GM19043 (cell line): Measurements from ENCODE around the gene RAPSN.

ENCODE experiments used
- ATAC-seq: cut with Tn5 transposase; IDR thresholded peaks from one replicate; pipeline ENCODE4 v1.9.1; 2021; ENCODE audit warnings: low read depth; ENCODE audit not compliant: unreplicated experiment

The RAPSN gene

DNA sequence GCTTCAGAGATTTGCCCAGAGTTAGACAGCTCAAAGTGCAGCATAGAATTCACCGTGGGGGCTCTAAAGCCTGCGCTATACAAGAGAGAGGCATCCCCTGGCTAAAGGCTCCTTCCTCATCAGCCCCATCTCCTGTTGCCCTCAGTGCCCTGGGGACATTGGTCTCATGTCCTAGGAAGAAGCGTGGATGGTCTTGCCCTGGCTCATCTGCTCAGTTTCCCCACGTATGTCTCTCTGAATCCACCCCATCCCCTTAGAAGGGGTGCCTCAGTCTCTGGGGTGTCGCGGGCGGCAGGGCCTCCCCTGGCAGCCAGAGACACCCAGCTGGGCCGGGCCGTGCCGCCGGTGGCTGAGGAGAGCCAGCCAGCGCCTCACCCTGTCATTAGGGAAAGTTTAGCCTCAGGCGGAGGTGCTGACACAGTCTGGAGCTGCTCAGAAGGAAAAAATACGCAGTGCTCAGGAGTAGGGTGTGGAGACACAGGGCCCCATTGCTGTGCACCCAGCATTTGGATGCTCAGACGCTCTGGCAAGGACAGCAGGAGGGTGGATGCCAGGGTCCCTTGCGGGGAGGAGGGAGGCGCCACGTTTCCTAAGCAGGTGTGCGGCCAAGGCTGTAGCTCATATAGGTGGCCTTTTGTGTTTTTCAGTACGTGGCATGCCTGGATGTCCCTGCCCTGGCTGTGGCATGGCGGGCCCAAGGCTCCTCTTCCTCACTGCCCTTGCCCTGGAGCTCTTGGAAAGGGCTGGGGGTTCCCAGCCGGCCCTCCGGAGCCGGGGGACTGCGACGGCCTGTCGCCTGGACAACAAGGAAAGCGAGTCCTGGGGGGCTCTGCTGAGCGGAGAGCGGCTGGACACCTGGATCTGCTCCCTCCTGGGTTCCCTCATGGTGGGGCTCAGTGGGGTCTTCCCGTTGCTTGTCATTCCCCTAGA lies 39.2 kb downstream of the RAPSN start:
- no peak for ATAC-seq

DNA sequence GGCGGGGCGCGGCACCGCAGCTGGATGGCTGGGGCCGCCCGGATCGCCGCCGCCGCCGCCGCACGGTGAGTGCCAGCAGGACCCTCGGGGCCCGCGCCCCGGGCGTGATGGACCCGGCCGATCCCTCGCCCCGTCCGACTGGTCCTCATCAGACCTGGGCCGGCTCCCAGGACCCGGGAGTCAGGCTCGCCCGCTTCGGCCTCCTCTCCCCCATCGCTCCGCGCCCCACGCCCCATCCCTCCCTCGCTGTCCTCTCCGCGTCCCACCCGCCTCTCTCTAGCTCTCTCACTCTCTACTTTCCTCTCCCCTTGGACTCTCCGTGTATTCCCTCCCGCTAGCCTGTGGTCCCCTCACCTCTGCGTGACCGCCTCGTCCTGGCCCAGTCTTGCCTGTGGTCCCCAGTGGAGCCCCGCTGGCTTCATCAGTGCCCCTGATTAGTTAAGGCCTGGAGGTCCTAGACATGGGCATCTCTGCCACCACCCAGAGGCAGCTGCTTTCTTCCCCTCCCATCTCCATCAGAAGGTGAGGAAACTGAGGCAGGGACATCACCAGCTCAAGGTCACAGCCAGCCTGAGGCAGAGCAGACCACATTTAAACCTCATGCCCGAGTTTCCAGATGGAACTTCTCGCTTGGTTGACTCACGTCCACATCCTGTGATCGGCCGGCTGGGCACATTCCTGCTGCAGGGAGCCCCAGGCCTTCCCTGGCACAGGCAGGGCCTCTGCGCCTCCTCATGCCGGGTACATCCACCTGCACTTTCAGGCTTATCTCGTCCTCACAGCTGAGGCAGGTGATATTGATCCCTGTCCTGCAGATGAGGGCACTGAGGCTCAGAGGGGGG lies 40.1 kb downstream of the RAPSN start:
- ATAC-seq = peak; percentile 6

DNA sequence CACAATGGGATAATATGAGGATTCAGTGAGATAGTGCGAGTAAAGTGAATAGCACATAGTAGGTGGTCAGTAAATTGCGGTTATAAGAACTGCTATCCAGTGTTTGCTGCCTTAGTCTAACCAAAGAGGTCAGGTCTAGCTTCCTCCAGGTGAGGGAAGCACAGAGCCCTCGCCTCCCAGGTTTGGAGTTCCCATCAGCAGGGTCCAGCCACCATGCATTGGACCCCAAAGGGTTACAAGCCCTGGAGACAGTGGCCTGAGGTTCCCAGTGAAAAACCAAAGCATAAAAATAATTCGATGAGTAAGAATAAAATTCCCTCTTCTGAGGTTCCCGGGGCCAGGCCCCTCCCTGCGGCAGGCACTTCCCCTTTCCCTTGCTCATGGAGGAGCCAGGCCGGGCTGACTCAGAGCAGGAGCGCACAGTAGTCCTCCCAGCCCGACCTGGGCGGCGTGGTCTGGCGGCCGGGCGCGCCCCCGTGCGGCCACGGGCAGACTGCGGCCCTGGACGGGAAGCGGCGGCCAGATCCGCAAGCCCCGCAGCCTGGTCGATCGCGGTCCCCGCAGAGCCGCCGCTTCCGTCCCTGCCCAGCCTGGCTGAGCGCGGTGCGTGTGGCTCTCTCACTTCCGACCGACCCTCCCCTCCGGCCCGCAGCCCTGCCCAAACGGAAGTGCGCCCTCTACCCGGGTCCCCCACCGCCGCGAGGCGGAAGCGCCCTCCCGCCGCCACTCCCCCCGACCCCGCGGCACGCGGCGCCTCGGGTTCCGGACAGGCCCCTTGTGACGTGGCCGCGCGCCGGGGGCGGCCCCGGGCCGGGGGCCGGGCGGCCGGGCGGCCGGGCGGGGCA lies 41.0 kb downstream of the RAPSN start, which contains the start of gene SLC39A13:
Gene SLC39A13 (plus strand): TSS at position 845 of the 845 bp plus-strand sequence. CDS start 1,505 bp downstream, outside the sequence.
- ATAC-seq = peak; percentile 81

- ATAC-seq = no peak
Measured at GRCh38 chr11:47406896-47407745, 41.8 kb downstream of the RAPSN start.

GRCh38 chr11:47403571-47403970 lies 45.4 kb downstream of the RAPSN start:
- ATAC-seq = no peak

- no peak for ATAC-seq
Measured at GRCh38 chr11:47403135-47403534, 45.8 kb downstream of the RAPSN start.

GRCh38 chr11:47400768-47401279 lies 48.1 kb downstream of the RAPSN start:
- ATAC-seq = peak; percentile 77

DNA sequence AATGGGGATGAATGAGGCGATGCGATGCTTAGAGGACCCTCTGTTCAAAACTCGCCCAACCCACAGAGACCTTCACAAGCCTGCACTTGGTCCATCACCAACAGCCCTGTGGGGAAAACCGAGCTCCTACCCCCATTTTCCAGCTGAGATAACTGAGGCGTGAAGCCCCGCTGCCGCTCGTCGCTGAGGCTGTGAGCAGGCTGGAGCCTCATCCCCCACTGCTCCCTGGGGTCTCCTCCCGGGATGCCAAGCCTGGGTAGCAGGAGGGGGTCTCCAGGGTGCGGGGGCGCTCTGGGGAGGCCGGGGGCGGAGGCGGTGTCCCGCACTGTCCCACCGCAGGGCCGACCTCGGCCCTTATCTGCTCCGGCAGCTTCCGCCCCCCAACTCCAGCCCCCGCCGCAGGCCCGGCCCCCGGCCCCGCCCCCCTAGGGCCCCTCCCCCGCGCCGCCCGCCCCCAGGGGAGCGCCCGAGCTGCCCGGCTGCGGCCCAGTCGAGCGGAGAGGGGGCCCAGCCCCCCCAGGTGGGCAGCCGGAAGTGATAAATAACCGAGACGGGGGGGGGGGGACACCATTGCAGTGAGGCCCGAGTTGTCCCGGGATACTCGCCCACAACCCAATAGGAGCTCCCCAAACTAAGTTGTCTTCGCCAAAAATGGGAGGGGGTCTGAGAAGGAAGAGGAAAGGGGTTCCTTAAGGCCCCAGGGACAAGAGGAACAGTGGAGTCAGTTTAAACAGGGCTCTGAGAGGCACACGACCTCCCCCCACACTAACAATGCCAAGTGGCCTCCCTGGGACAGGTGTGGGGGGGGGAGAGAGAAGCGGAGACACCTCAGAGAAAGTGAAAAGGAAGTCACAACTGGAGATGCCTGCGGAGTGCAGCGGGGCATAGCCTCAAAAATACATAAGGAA lies 48.8 kb downstream of the RAPSN start:
- ATAC-seq = peak; percentile 39

GRCh38 chr11:47398551-47398950 lies 50.4 kb downstream of the RAPSN start:
- no peak for ATAC-seq

DNA sequence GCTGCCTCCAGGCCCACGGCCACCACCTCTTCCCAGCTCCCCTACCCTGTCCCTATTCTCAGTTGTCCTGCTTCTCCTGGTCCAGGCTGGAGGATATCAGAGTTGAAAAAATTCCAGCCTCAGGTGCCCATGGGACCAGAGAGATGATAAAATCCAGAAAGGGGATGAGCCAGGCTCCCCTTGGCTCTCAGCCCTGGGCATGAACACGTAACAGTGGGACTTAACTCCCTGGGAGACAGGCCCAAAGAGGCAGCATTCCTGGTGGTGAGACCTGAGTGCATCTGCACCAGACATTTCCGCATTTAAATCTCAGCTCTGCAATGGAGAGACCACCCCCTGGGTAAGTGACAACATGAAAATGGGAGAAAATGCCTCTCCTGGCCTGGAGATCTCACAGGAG lies 50.9 kb downstream of the RAPSN start:
- no peak for ATAC-seq

GRCh38 chr11:47396049-47396320 lies 53.0 kb downstream of the RAPSN start:
- no peak for ATAC-seq

- no peak for ATAC-seq
Measured at GRCh38 chr11:47395223-47396048, 53.5 kb downstream of the RAPSN start.

DNA sequence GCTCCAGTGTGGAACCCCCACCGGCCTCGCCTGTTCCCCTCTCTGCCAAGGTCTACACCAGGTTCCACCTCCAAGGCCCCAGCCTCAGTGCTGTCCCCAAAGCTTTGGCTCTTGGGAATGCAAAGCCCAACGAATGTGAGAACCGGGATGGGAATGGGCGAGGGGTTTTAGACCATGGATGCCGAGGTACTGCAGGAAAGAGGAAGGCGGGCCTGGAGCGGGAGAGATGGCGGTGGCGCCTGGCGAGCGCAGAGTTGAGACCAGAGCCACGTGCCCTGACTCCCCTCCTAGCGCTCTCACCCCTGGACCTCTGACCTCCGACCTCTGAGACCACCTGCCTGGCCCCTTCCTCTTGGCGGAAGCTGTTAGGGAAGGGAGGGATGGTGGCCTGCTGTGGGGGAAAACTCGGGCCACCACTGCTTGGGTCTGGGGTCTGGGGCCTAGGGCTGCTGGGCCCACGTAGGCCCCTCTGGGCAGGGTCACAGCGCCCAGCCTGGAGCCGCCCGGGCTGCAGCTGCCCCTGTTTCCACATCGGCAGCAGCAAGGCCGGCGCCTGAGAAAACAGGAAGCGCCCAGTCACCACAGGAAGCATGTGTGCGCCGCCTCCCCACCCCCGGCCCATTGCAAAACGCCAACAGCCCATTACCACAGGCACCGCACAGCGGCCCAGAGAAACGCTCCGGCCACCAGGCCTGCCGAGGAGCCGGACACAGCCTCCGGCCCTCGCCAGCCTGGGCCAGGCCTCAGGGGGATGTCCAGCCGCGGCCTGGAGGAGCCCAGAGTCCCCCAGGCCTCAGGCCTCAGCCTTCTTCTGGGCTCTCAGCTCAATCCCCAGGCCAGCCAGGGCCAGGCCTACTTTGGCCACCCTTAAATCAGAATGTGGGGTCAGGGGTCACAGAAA lies 54.4 kb downstream of the RAPSN start:
- ATAC-seq = peak; percentile 59

- ATAC-seq = no peak
Measured at GRCh38 chr11:47394050-47394321, 55.0 kb downstream of the RAPSN start.

DNA sequence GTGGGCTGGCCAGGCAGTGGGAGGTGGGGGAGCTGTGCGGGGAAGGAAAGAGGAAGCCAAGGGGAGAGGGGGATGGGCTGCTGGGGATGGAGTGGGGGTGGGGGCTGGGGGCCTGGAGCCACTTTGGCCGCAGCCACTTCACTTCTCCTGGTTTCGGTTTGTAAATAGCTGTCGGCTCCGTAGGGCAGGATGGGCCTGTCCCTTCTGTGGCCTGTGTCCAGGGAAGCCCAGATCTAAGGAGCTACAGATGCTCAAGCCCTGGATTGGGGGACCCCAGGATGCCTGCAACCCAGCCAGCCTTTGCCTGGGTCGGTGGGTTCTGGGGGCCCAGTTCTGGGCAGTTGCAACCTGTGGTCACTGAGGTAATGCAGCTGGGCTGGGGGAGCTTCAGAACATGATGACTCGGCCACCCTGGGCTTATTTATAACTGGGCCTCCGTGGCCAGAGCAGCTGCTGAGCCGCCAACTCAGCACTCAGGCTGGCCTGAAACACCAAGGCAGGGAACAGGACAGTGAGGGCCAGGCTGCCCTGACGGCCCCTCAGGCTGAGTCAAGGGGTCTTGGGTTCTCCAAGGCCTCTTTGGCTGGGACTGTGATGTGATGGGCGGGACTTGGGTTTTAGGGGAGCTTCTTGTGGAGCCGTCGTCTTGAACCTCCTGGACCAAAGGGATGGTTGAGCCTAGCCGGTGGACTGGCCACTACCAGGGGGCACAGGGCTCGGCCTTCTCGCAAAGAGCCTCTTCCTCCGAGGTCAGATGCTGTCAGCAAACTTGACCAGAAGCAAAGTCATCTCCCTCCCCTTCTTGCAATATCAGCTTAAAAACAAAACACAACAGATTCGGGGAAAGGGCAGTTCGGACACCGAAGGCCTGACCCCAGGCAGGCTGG lies 55.5 kb downstream of the RAPSN start:
- no peak for ATAC-seq

DNA sequence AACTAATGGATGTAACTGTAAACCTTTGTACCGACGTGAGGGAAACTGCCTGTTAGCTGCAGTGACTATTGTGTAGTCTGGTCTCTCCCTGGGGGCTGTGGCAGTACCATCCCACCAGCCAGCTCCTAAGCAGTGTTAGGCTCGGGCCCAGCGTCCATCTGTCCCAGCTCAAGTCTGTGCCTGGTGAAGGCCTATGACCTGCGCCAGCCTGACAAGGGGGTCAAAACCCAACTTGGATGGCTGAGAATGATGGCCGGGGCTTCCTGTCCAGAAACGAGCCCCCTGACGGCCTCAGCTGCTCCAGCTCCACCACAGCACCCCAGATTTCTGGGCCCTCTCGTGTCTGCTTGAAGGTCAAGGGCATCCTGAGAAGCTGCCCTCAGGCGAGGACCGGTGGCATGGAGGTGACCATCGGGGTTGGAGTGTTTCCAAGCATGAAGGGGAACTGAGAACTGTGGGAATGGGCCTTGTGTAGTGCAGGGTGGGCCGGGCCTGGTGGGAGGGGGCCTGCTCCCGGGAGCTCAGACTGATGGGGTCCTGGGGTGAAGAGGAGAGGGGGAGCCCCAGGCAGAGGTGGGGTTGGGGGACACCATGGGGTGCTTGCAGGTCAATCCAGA lies 56.3 kb downstream of the RAPSN start:
- no peak for ATAC-seq
